GM18909 (cell line): ENCODE data around the gene TUT7.
"Not testable (repeated sequence)": the region's sequence is repeated elsewhere in the genome, so short reads cannot be mapped to it uniquely, and the experiment has no call there.

Experiments used
- ATAC-seq: cut with Tn5 transposase; IDR thresholded peaks from one replicate; pipeline ENCODE4 v1.9.1; 2021; ENCODE audit warnings: mild to moderate bottlenecking; ENCODE audit not compliant: unreplicated experiment, poor library complexity

The TUT7 gene

GRCh38 chr9:86349271-86349670 is 4.9 kb downstream of the TUT7 start:
- no peak for ATAC-seq

- no peak for ATAC-seq
Observed at GRCh38 chr9:86347991-86348390, 6.2 kb downstream of the TUT7 start.

- no peak for ATAC-seq
Observed at GRCh38 chr9:86344818-86345217, 9.4 kb downstream of the TUT7 start.

DNA sequence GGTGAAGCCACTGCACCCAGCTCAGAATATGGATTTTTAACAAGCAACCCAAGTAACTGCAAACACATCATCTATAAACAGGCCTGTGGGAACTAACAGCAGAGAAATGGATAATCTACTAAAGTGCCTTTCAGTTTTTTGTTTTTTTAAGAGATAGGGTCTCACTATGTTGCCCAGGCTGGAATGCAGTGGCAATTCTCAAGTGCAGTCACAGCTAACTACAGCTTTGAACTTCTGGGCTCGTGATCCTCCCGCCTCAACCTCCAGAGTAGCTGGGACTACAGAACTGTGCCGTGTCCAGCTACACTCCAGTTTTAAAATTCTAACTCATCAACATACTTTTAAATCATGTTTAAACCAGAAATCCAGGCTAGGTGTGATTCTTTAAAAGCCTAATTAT is 11.9 kb downstream of the TUT7 start:
- no peak for ATAC-seq

DNA sequence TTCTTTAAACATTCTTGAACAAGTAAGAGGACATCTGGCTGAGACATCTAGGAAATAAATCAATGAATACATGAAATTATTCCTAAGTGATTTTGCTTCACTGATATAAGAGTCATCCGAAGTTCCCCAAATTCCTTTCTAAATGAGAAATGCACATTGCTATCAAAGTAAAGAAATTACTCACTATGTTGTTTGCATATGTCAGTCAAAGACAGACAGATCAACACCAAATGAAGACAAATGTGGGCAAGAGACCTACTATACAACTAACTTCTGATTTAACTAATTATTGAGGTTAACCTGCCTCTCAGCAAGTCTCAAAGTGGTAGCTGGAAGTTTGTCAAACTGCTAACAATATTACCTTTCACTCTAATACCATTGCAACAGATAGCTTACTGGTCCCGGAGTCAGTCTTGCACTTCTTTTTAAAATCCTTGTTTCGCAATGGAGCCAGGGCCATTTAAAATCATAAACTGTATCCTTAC is 13.2 kb downstream of the TUT7 start:
- no peak for ATAC-seq

GRCh38 chr9:86340356-86341006 is 13.7 kb downstream of the TUT7 start:
- no peak for ATAC-seq

- peak; percentile 46 for ATAC-seq
Observed at GRCh38 chr9:86337469-86338108, 16.6 kb downstream of the TUT7 start.

DNA sequence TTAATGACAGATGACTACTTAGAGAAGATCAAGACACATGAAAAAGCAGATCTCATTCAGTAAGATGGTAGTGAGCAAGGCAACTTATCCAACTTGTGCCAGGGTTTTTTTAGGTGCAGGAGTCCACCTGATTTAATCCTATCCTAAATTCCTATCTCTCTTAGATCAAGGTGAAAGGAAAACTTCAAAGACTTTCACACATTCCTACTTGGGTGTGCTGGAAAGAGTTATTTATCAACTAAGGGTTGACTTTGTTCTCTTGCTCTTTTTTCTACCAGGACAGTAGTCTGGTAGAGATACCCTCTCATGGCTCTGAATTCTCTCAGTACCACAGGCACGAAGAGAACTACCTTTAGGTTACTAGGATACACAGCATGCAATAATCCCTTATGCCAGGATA is 18.2 kb downstream of the TUT7 start:
- ATAC-seq: no peak

DNA sequence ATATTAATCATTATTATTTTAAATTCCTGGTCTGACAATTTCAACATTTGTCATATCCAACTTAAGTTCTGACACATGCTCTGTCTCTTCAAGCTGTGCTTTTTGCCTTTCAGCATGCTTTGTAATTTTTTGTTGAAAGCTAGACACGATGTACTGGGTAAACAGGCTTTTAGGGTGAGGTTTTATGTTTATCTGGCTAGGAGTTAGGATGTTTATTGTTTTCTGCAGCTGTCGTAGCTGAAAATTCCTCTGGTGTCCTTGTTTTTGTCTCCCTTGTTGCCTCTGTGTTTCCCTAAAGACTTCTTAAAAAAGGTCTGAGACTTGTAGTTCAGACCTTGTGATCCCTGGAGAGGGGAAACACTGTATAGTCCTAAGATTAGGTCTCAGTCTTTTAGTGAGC is 20.6 kb downstream of the TUT7 start:
- ATAC-seq: no peak

GRCh38 chr9:86330186-86330585 is 24.0 kb downstream of the TUT7 start:
- no peak for ATAC-seq

DNA sequence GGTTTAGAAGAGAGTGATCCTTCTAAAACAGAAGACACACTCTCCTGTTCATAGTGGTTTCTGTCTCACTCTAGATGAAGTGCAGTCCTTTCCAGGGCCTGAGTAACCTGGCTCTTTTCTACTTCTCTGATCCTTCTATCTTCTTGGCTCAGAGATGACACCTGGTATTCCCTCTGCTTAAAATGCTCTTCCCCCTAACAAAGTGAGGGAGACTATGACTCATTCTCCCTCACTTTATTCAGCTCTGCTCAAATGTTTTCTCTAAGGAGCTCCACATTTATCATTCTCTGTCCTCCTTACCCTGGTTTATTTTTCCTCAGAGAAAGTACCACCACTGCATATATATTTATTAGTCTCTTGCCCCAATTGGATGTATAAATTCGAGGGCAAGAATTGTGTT is 24.6 kb downstream of the TUT7 start:
- ATAC-seq: no peak

- ATAC-seq: no peak
Observed at GRCh38 chr9:86328156-86328555, 26.1 kb downstream of the TUT7 start.

DNA sequence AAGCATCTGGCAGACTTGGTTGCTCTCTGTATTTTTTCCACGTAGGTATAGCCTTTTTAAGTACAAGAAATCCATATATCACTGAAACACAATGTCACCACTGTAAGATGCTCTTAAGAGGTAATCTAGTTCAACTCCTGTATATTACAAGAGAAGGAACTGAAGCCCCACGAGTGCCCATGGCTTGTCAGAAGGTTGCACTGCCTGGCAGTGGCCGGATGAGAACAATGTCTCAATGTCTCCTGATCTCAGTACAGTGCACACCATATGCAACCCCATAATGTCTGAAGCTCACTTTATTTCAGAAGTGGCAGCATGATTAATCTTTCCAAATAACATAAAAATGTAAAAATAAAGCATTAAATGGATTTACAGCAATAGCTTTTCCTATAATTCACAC is 27.7 kb downstream of the TUT7 start:
- ATAC-seq: no peak

DNA sequence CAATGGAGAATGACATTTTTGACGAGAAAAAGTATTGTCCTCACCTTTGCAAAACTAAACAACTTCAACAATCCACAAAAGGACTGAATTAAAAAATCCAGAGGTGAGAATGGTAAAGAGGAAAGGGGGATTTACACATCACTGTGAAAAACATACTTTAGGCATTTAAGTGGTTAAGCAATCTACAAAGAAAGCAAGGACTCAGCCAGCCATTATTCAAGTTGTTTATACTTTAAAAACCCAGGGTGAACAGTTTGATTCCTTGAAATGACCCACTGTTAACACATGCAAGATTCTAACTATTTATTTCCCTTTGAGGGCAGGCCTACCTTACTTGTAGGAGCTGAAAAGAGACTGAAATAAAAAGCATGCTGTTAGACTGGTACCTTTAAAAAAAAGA is 29.3 kb downstream of the TUT7 start:
- ATAC-seq: no peak

DNA sequence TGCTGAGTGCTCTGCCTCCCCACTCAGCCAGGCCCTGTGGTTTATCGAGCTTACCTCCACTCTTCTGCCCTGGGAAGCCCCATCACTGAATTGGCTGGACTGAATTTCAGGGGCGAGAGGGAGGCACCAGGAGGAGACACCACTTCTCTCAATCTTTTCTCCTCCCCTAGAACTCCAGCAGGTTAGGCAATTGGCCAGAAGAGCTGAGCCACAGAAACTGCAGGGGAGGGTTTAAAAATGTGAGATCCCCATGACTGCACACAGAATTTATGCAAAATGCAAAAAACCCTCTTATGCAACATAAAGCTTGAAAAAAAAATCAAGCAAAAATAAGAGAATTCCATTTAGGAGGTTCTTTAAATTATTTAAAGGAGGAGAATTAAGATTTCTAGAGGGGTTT is 29.9 kb downstream of the TUT7 start:
- no peak for ATAC-seq

DNA sequence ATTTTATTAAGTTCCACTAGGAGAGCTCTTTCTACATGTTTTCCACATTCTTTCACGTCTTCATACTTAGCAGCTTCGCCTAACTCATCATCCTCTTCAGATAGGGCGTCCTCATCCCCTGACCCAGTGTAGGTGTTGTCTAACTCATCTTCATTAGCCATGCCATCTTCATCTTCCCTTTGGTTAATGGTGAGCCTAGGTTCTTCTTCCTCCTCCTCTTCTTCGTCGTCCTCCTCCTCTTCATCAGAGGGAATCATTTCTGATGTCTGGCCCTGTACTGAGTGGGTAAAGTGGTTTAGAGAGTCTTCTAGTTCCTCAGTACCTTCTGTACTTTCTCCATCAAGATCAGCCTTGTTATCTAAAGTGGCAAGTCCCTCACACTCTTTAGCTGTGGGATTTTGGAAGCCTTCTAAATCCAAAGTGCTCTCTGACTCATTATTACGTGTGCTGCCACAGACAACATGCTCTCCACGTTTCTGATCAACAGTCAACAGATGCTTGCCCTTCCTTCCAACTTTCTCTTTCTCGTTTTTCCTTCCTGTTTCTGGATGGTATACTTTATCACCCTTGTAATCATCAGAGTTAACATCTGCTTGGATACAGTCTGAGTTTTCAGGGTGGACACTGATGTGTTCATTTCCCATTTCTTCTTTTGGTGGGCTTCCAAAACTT is 31.1 kb downstream of the TUT7 start:
- no peak for ATAC-seq

DNA sequence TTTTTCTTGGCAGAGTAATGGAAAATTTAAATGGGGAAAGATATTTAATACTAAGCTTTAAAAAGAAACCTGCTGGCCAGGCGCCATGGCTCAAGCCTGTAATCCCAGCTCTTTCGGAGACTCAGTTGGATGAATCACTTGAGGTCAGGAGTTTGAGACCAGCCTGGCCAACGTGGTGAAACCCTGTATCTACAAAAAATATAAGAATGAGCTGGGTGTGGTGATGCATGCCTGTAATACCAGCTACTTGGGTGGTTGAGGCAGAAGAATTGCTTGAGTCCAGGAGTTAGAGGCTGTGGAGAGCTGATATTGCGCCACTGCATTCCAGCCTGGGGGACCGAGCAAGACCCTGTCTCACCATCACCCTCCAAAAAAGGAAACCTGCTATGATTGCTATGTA is 32.8 kb downstream of the TUT7 start:
- no peak for ATAC-seq

- no peak for ATAC-seq
Observed at GRCh38 chr9:86318187-86318586, 36.0 kb downstream of the TUT7 start.

DNA sequence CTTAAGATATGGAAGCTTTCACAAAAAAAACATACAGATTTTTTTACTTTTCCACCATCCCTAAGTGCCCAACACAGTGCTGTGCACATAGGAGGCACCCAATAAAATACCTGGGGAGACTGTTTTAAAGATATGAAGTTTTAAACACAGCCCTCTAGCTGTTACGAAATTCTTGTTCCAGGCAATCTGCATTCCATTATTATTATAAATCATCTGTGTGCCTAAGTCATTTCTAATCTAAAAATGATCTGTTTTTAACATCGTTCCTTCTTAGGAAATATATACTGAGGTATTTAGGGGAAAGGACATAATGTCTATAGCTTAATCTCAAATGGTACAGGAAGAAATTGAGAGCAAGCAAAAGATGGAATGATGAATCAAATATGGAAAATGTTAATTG is 39.1 kb downstream of the TUT7 start:
- ATAC-seq: no peak

- not testable (repeated sequence) for ATAC-seq
Observed at GRCh38 chr9:86312959-86313358, 41.3 kb downstream of the TUT7 start.

DNA sequence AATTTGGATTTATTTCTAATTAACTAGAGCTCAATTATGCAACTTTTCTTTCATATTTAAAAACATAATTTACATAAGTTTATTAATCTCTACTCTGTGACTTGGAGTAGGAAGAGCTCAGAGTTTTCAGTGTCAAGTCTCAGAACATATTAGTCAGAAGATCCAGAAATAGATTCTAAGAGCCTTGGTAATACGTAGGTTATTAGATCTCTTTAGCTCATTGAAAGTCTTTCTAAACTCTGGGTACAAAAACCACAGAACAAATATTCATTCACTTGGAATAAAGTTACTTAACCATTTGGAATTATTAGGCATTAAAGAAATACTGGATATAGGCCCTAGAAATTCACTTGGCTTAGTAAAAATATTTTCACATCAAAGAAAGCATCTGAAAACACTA is 45.5 kb downstream of the TUT7 start:
- ATAC-seq: no peak
